LNCAP (cell line): ENCODE data around the gene NEK11.

ENCODE experiments used
- CTCF ChIP-seq: fragments of 450-650 bp; IDR thresholded peaks from 2 replicates; pipeline ENCODE4 v1.5.1; 2017; ENCODE audit warnings: mild to moderate bottlenecking

The NEK11 gene

GRCh38 chr3:131338948-131339640, 312.4 kb downstream of the NEK11 start:
- no peak for TF ChIP-seq CTCF

GRCh38 chr3:131341761-131342160, 315.1 kb downstream of the NEK11 start:
- no peak for TF ChIP-seq CTCF

DNA sequence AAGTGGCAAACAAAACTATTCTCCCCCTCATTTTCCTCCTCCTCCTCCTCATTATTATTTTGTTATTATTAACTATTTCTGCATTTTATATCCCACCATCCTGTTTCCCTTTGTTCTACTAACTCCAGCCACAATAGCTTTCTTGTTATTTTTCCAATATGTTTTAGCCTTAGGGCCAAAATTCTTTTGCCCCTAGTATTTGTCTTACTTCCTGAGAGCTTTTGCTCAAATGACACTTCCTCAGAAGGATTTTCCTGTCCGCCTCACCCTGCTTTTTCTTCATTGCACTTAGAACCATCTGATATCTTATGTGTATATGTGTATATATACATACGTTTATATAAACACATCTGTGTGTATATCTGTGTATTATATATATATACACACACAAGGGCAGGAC, 322.2 kb downstream of the NEK11 start:
- TF ChIP-seq CTCF: no peak

DNA sequence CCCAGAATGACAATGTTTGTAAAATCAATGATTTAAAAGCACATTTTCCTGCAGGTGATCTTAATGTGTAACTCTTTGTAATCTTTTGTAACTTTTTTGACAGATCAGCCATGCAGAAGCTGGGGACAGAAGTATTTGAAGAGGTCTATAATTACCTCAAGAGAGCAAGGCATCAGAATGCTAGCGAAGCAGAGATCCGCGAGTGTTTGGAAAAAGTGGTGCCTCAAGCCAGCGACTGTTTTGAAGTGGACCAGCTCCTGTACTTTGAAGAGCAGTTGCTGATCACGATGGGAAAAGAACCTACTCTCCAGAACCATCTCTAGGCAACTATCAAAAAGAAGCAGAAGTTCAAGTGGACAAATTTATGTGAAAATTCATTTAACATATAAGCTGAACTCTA, 322.8 kb downstream of the NEK11 start:
- TF ChIP-seq CTCF: no peak

DNA sequence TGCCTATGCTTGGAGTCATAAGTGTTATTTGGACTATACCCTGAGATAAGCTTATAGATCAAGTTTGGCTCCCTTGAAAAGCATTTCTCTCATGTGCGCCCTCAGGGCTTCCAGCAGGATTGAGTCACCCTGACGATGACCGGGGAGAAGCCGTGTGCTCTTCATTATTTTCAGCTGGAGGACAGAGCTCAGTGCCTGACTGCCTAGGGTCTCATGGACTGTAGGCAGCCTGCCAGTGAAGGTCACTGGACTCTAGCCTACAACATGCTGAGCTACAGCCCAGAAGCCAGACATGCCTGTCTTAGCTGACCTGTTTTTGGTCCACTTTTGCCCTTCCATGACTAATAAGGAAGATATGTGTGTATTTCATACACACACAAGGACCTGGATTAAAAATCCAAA, 323.3 kb downstream of the NEK11 start:
- TF ChIP-seq CTCF: no peak

GRCh38 chr3:131350506-131350905, 323.8 kb downstream of the NEK11 start:
- TF ChIP-seq CTCF: no peak

GRCh38 chr3:131353016-131353877, 326.6 kb downstream of the NEK11 start:
- no peak for TF ChIP-seq CTCF
